PC-9 (cell line): ENCODE measurements around the gene RBMXL2. TPM values are rescaled to one million over a fixed set of nuclear protein-coding genes. Genes with fewer than 3 reads are reported as not detected.

Experiments
- BruUV-seq: library from RNA; stranded (reverse); fragments of 400-500 nt; replicated peaks from 2 replicates; lab custom pipeline; 2021; lab: Mats Ljungman, UMichigan
- CTCF ChIA-PET: fragments of 300-600 bp; sonication (Branson Sonifier 250); formaldehyde crosslinking; loops from one replicate; lab custom pipeline; 2022; ENCODE audit warnings: antibody characterized with exemption; lab: Charles Lee
- POLR2A ChIA-PET: fragments of 300-600 bp; sonication (Branson Sonifier 250); formaldehyde crosslinking; loops from one replicate; lab custom pipeline; 2022; ENCODE audit warnings: antibody characterized with exemption; ENCODE audit not compliant: unreplicated experiment; lab: Charles Lee
- DNase-seq, 2 experiments: peaks; one replicate each; pipeline versions ENCODE4 v3.0.0 to v3.0.0-alpha.2; 2015 to 2022; ENCODE audit warnings: mixed read lengths in 1 of 2
- H2AFZ ChIP-seq: fragments of 200-600 bp; sonication (generic); 2 replicates; pipeline ENCODE4 v1.8.1; 2017; ENCODE audit warnings: antibody characterized with exemption
- H3F3A ChIP-seq: fragments of 200-600 bp; sonication (generic); 2 replicates; pipeline ENCODE4 v1.8.1; 2017; ENCODE audit warnings: antibody characterized with exemption, mild to moderate bottlenecking, low read depth; ENCODE audit not compliant: insufficient read depth
- H3K27ac ChIP-seq: fragments of 200-600 bp; sonication (generic); 2 replicates; pipeline ENCODE4 v1.6.1; 2016; ENCODE audit warnings: mixed run types
- H3K27me3 ChIP-seq: fragments of 200-600 bp; sonication (generic); 2 replicates; pipeline ENCODE4 v1.6.1; 2016; ENCODE audit warnings: low read depth, mixed run types; ENCODE audit not compliant: insufficient read depth
- H3K36me3 ChIP-seq: fragments of 200-600 bp; sonication (generic); 2 replicates; pipeline ENCODE4 v1.6.1; 2016; ENCODE audit warnings: low read depth, mixed run types
- H3K4me1 ChIP-seq: fragments of 200-600 bp; sonication (generic); replicated peaks from 2 replicates; pipeline ENCODE4 v1.6.1; 2016; ENCODE audit warnings: mixed run types; ENCODE audit not compliant: insufficient read depth
- H3K4me2 ChIP-seq: fragments of 200-600 bp; sonication (generic); 2 replicates; pipeline ENCODE4 v1.6.1; 2017; ENCODE audit warnings: mixed run types
- H3K4me3 ChIP-seq: fragments of 200-600 bp; sonication (generic); 2 replicates; pipeline ENCODE4 v1.6.1; 2016; ENCODE audit warnings: mixed run types
- H3K79me2 ChIP-seq: fragments of 200-600 bp; sonication (generic); 2 replicates; pipeline ENCODE4 v1.6.1; 2017; ENCODE audit warnings: low read depth, mixed run types
- H3K9me2 ChIP-seq: fragments of 200-600 bp; sonication (generic); 2 replicates; pipeline ENCODE4 v1.8.1; 2017; ENCODE audit warnings: mild to moderate bottlenecking; ENCODE audit not compliant: insufficient read depth
- H3K9me3 ChIP-seq: fragments of 200-600 bp; sonication (generic); 2 replicates; pipeline ENCODE4 v1.8.1; 2016; ENCODE audit warnings: low read depth; ENCODE audit not compliant: insufficient read depth
- H4K20me1 ChIP-seq: fragments of 200-600 bp; sonication (generic); 2 replicates; pipeline ENCODE4 v1.8.1; 2017; ENCODE audit not compliant: insufficient read depth
- EZH2 ChIP-seq: fragments of 200-600 bp; sonication (generic); IDR thresholded peaks from 2 replicates; pipeline ENCODE4 v1.8.0; 2017; ENCODE audit warnings: antibody characterized with exemption, low read depth
- intact Hi-C: fragments of 100-400 bp; cut with micrococcal nuclease; formaldehyde crosslinking; loops from one replicate; pipeline ENCODE4 v1.10.0; 2022; ENCODE audit not compliant: unreplicated experiment
- total RNA-seq: library from RNA; stranded (reverse); gene quantifications from 2 replicates; pipeline ENCODE4 v1.2.3, GENCODE V29; 2021
- TF ChIP-seq, protein P1 (sequence below): fragments of 200-600 bp; sonication (generic); conservative IDR thresholded peaks from 2 replicates; pipeline ENCODE4 v1.6.1; 2017; ENCODE audit warnings: mixed run types, antibody characterized with exemption, mild to moderate bottlenecking, moderate library complexity

The RBMXL2 gene
- total RNA-seq, 1 experiment from 2014 or later = not detected

DNA sequence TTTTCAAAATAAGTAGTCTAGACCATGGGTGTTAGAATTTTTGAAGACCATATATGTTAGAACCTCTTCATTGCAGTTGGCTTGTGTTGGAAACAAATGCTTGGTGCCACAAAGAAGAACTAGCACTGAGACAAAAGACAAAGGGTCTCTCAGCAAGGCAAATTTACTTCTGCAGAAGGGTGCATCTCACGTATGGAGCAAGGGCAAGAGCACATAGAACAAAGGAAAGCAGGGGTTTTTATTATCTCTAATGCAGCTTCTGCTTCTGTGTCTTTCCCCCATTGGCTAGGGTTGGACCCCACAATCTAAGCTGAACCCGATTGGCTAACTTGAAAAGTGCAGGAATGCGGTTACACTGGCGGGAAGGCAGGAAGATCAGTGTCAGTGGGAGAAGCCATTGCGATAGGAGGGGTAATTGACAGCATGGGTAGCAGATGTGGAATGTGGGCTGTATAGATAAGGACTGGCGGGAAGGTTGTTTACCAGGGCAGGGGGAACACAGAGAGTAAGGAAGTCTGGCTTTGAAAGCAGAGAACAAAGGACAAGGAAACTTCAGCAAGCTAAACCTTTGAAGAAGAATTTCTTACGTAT, 9.2 kb upstream of the RBMXL2 start:
- Histone ChIP-seq H3F3A (no peaks in the 10 kb centered on the region), H3K4me1 (no peaks in the 10 kb centered on the region), H3K27ac (no peak overlapping the region), H4K20me1 (no peaks in the 10 kb centered on the region), H3K36me3 (no peaks in the 10 kb centered on the region), H3K9me3 (no peaks in the 10 kb centered on the region), H3K4me2 (no peak overlapping the region), H3K27me3 (no peaks in the 10 kb centered on the region), H3K4me3 (no peak overlapping the region), H3K9me2 (no peaks in the 10 kb centered on the region), H3K79me2 (no peaks in the 10 kb centered on the region), H2AFZ (no peak overlapping the region)
- intact Hi-C loops = no loop called here
- no TSS peak for BruUV-seq
- no peak for DNase-seq
- TF ChIP-seq EZH2 = no peak
- CTCF ChIA-PET = no interaction called here
- POLR2A ChIA-PET = no interaction called here

DNA sequence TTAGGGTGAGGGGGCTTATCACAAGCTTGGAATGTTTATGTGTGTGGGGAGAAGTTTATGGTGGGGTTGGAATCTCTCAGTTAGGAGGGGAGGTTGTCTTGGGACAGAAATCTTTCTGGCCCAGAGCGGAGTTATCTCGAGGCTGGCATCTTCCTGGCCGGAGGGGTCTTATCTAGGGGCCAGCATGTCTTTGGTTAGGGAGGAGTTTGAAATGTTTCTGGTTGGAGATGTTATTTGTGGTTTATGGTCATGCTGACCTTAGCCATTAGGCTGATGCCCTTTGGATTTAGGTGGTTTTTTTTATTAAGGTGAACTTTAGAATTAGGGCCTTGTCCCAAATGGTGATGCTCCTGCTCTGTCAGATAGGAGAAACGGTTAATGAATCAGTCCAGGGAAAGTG, 7.9 kb upstream of the RBMXL2 start:
- ChIA-PET POLR2A (no interaction called here), CTCF (no interaction called here)
- Histone ChIP-seq H3K4me3 (no peak overlapping the region), H3K4me2 (no peak overlapping the region), H3K9me2 (no peaks in the 10 kb centered on the region), H3K4me1 (no peaks in the 10 kb centered on the region), H4K20me1 (no peaks in the 10 kb centered on the region), H3K27me3 (no peaks in the 10 kb centered on the region), H3K9me3 (no peaks in the 10 kb centered on the region), H3K79me2 (no peaks in the 10 kb centered on the region), H3F3A (no peaks in the 10 kb centered on the region), H2AFZ (no peak overlapping the region), H3K27ac (no peak overlapping the region), H3K36me3 (no peaks in the 10 kb centered on the region)
- no TSS peak for BruUV-seq
- no peak for DNase-seq
- intact Hi-C loops = no loop called here
- TF ChIP-seq, protein P1, sequence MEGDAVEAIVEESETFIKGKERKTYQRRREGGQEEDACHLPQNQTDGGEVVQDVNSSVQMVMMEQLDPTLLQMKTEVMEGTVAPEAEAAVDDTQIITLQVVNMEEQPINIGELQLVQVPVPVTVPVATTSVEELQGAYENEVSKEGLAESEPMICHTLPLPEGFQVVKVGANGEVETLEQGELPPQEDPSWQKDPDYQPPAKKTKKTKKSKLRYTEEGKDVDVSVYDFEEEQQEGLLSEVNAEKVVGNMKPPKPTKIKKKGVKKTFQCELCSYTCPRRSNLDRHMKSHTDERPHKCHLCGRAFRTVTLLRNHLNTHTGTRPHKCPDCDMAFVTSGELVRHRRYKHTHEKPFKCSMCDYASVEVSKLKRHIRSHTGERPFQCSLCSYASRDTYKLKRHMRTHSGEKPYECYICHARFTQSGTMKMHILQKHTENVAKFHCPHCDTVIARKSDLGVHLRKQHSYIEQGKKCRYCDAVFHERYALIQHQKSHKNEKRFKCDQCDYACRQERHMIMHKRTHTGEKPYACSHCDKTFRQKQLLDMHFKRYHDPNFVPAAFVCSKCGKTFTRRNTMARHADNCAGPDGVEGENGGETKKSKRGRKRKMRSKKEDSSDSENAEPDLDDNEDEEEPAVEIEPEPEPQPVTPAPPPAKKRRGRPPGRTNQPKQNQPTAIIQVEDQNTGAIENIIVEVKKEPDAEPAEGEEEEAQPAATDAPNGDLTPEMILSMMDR = no peak
- TF ChIP-seq EZH2 = no peak

DNA sequence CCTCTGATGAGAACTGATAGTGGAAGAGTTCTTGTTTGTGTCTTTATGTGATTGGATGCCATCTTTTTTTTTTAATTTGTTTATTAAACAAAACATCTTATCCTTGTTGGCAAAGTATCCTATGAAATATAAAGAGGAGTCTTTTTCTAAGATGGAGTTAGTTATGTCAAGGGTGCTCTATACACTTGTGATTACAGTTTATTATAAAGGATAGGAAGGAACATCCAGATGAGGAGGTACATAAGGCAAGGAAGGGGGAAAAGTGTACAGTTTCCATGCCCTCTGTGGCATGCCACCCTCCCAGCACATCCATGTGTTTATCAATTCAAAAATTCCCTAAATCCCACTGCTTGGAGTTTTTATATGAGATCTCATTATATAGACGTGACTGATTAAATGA, 7.4 kb upstream of the RBMXL2 start:
- ChIA-PET CTCF (no interaction called here), POLR2A (no interaction called here)
- Histone ChIP-seq H3K36me3 (no peaks in the 10 kb centered on the region), H3K27ac (no peak overlapping the region), H3K4me2 (no peak overlapping the region), H3K27me3 (no peaks in the 10 kb centered on the region), H3K9me2 (no peaks in the 10 kb centered on the region), H3K4me1 (no peaks in the 10 kb centered on the region), H3K79me2 (no peaks in the 10 kb centered on the region), H2AFZ (no peak overlapping the region), H4K20me1 (no peaks in the 10 kb centered on the region), H3F3A (no peaks in the 10 kb centered on the region), H3K9me3 (no peaks in the 10 kb centered on the region), H3K4me3 (no peak overlapping the region)
- intact Hi-C loops = no loop called here
- TF ChIP-seq, protein P1 = no peak
- no peak for TF ChIP-seq EZH2
- no TSS peak for BruUV-seq
- DNase-seq = no peak
